ENCODE results near the gene BTBD9. TPM values are rescaled to one million over a fixed set of nuclear protein-coding genes. Genes with fewer than 3 reads are reported as not detected.

BTBD9 gene
- total RNA-seq, 1 experiment from 2014 or later: 8.9 TPM

GRCh38 chr6:38603496-38603895 is 36.2 kb downstream of the BTBD9 start:
- no peaks in the 10 kb centered on the region for H3K27me3 Mint-ChIP-seq (ENCODE audit: low read depth)
- no peak for TF ChIP-seq CTCF (conservative IDR thresholded peaks at IDR 0.05)
- no peak for DNase-seq
- H3K79me1 ChIP-seq (ENCODE audit: insufficient read depth, low read depth, low read length, poor library complexity, severe bottlenecking): no peaks in the 10 kb centered on the region
- H2BK120ac ChIP-seq (ENCODE audit: low read depth, low read length, poor library complexity, severe bottlenecking): no peak overlapping the region
- no peaks in the 10 kb centered on the region for H3K23me2 ChIP-seq (ENCODE audit: insufficient read length, low read depth, low read length, poor library complexity, severe bottlenecking)
- no peak overlapping the region for H3K27ac ChIP-seq (ENCODE audit: insufficient read length, low read depth, low read length)
- no CpG with 5 or more reads among the region's 2 CpGs for WGBS (ENCODE audit: extremely low coverage, insufficient read length, low lambda C conversion rate)
- no peak overlapping the region for H3K4me2 ChIP-seq (ENCODE audit: insufficient read depth, insufficient read length, low read length)
- no peak overlapping the region for H2BK20ac ChIP-seq (ENCODE audit: low read depth, low read length, poor library complexity, severe bottlenecking)
- no peak overlapping the region for H4K8ac ChIP-seq (replicated peaks; ENCODE audit: insufficient read length, low read depth, low read length)
- H3K36me3 Mint-ChIP-seq (ENCODE audit: insufficient read depth in 1 of 3, low read depth in 3 of 3): no peaks in the 10 kb centered on the region
- H2AFZ ChIP-seq (ENCODE audit: low read length): no peak overlapping the region
- H3K27me3 ChIP-seq (ENCODE audit: insufficient read depth, low read length): no peaks in the 10 kb centered on the region
- H3K18ac ChIP-seq (ENCODE audit: insufficient read length, low read depth, low read length): no peak overlapping the region
- no peak overlapping the region for H3K4ac ChIP-seq (ENCODE audit: low read depth, low read length)
- H4K20me1 ChIP-seq (ENCODE audit: control insufficient read depth, insufficient read depth, insufficient read length): no peaks in the 10 kb centered on the region
- H4K91ac ChIP-seq (ENCODE audit: insufficient read length, low read depth, low read length): no peak overlapping the region
- H3K79me2 ChIP-seq (ENCODE audit: insufficient read depth, low read length): no peaks in the 10 kb centered on the region
- no peak overlapping the region for H3K27ac Mint-ChIP-seq
- H2BK5ac ChIP-seq (ENCODE audit: insufficient read length, low read length): no peak overlapping the region
- no peak overlapping the region for H3K9ac ChIP-seq (ENCODE audit: extremely low read depth, insufficient read length, low read length)
- no peak overlapping the region for H3K56ac ChIP-seq (ENCODE audit: insufficient read length, low read depth, low read length)
- no peaks in the 10 kb centered on the region for H3K9me3 ChIP-seq (ENCODE audit: control insufficient read depth, low read depth, low read length)
- no peak overlapping the region for H2BK12ac ChIP-seq (ENCODE audit: insufficient read length, low read depth, low read length)
- H3K23ac ChIP-seq (ENCODE audit: insufficient read length, low read depth, low read length): no peak overlapping the region
- no peak overlapping the region for H3T11ph ChIP-seq (ENCODE audit: low read length)
- no peak overlapping the region for H2AK5ac ChIP-seq (ENCODE audit: insufficient read length, low read length)
- no peak overlapping the region for H3K14ac ChIP-seq (ENCODE audit: insufficient read depth, low read length)
- H4K5ac ChIP-seq (ENCODE audit: insufficient read length, low read depth, low read length): no peak overlapping the region
- no peaks in the 10 kb centered on the region for H3K9me3 Mint-ChIP-seq
- H3K4me1 ChIP-seq (ENCODE audit: insufficient read depth, low read length): no peaks in the 10 kb centered on the region
- peaks cover 2 to 3% of the 10 kb centered on the region in 2 experiments; a peak in 3 of 4 replicates for H3K4me1 Mint-ChIP-seq
- H3K4me3 Mint-ChIP-seq: no peak overlapping the region
- no peak overlapping the region for H2BK15ac ChIP-seq (ENCODE audit: low read depth, low read length)

All from H9 (cell line).